ENCODE data around the gene ATP6V1A. TPM values are rescaled to one million over a fixed set of nuclear protein-coding genes. Genes with fewer than 3 reads are reported as not detected.

The ATP6V1A gene
- total and polyA plus RNA-seq, 4 donors: 23.1 to 99.6 (median 50.4) TPM

- ATAC-seq (ENCODE audit: insufficient read depth, low FRiP score) (no peak), DNase-seq (no peak)
- no peak overlapping the region for H3K9ac ChIP-seq (ENCODE audit: insufficient read depth in 1 of 2, low read length in 2 of 2)
- H3K4me3 ChIP-seq: no peak overlapping the region
- no peaks in the 10 kb centered on the region for H3K27me3 ChIP-seq (ENCODE audit: control insufficient read depth in 3 of 3, insufficient read depth in 3 of 3, low read length in 2 of 3)
- no peaks in the 10 kb centered on the region for H3K9me3 ChIP-seq (ENCODE audit: control insufficient read depth in 4 of 4, insufficient read depth in 3 of 4, low read length in 3 of 4)
- 61 to 85% methylated on average over 4 of the region's 4 CpGs for WGBS, 2 donors
- TF ChIP-seq, protein P1, sequence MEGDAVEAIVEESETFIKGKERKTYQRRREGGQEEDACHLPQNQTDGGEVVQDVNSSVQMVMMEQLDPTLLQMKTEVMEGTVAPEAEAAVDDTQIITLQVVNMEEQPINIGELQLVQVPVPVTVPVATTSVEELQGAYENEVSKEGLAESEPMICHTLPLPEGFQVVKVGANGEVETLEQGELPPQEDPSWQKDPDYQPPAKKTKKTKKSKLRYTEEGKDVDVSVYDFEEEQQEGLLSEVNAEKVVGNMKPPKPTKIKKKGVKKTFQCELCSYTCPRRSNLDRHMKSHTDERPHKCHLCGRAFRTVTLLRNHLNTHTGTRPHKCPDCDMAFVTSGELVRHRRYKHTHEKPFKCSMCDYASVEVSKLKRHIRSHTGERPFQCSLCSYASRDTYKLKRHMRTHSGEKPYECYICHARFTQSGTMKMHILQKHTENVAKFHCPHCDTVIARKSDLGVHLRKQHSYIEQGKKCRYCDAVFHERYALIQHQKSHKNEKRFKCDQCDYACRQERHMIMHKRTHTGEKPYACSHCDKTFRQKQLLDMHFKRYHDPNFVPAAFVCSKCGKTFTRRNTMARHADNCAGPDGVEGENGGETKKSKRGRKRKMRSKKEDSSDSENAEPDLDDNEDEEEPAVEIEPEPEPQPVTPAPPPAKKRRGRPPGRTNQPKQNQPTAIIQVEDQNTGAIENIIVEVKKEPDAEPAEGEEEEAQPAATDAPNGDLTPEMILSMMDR (IDR thresholded peaks at IDR 0.05; ENCODE audit: control extremely low read depth, extremely low read depth): no peak
- peaks cover 9 to 28% (median 12%) of the 10 kb centered on the region in 4 donors for H3K36me3 ChIP-seq (ENCODE audit: control insufficient read depth in 4 of 4, insufficient read depth in 4 of 4, low read length in 4 of 4)
- H3K27ac ChIP-seq (ENCODE audit: low read depth in 1 of 2, low read length in 1 of 2): no peak overlapping the region
- H3K4me1 ChIP-seq (ENCODE audit: control insufficient read depth in 5 of 5, insufficient read depth in 5 of 5, low read length in 5 of 5): no peaks in the 10 kb centered on the region
Observed at GRCh38 chr3:113794526-113794925, 47.7 kb downstream of the ATP6V1A start.

- TF ChIP-seq, protein P1 (IDR thresholded peaks at IDR 0.05; ENCODE audit: control extremely low read depth, extremely low read depth): no peak
- DNase-seq (no peak), ATAC-seq (ENCODE audit: insufficient read depth, low FRiP score) (no peak)
- Histone ChIP-seq H3K9me3 (ENCODE audit: control insufficient read depth in 4 of 4, insufficient read depth in 3 of 4, low read length in 3 of 4) (no peaks in the 10 kb centered on the region), H3K27ac (ENCODE audit: low read depth in 1 of 2, low read length in 1 of 2) (no peak overlapping the region), H3K36me3 (ENCODE audit: control insufficient read depth in 4 of 4, insufficient read depth in 4 of 4, low read length in 4 of 4) (peaks cover 10 to 29% (median 14%) of the 10 kb centered on the region in 4 donors), H3K4me1 (ENCODE audit: control insufficient read depth in 5 of 5, insufficient read depth in 5 of 5, low read length in 5 of 5) (no peaks in the 10 kb centered on the region), H3K27me3 (ENCODE audit: control insufficient read depth in 3 of 3, insufficient read depth in 3 of 3, low read length in 2 of 3) (no peaks in the 10 kb centered on the region), H3K9ac (ENCODE audit: insufficient read depth in 1 of 2, low read length in 2 of 2) (no peak overlapping the region), H3K4me3 (no peak overlapping the region)
- WGBS, 2 donors: 89 to 90% methylated on average over 4 of the region's 4 CpGs
Observed at GRCh38 chr3:113795693-113796092, 48.9 kb downstream of the ATP6V1A start.

DNA sequence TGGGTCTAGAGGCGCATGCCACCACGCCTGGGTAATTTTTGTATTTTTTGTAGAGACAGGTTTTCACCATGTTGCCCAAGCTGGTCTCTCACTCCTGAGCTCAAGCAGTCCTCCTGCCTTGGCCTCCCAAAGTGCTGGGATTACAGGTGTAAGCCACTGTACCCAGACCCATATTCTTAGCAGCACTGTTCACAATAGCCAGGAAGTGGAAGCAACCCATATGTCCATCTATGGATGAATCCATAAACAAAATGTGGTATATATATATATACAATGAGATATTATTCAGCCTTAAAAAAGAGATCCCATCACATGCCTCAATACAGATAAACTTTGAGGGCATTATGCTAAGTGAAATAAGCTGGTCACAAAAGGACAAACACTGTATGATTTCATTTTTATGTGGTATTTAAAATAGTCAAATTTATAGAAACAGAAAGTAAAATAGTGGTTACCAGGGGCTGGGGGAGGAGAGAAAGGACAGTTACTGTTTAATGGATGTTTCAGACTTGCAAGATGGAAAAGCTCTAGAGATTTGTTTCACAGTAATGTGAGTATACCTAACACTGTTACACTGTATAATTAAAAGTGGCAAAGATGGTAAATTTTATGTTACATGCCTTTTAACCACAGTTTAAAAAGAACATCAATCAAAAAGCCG lies 56.1 kb downstream of the ATP6V1A start:
- ATAC-seq (ENCODE audit: insufficient read depth, low FRiP score) (no peak), DNase-seq (no peak)
- H3K4me3 ChIP-seq: no peak overlapping the region
- 92 to 98% methylated on average over 3 of the region's 3 CpGs for WGBS, 2 donors
- H3K4me1 ChIP-seq (ENCODE audit: control insufficient read depth in 5 of 5, insufficient read depth in 5 of 5, low read length in 5 of 5): no peaks in the 10 kb centered on the region
- peak overlapping the region in 1 of 2 donors; percentile 13 for H3K9ac ChIP-seq (ENCODE audit: insufficient read depth in 1 of 2, low read length in 2 of 2)
- TF ChIP-seq, protein P1 (IDR thresholded peaks at IDR 0.05; ENCODE audit: control extremely low read depth, extremely low read depth): no peak
- no peaks in the 10 kb centered on the region for H3K27me3 ChIP-seq (ENCODE audit: control insufficient read depth in 3 of 3, insufficient read depth in 3 of 3, low read length in 2 of 3)
- no peaks in the 10 kb centered on the region for H3K9me3 ChIP-seq (ENCODE audit: control insufficient read depth in 4 of 4, insufficient read depth in 3 of 4, low read length in 3 of 4)
- H3K27ac ChIP-seq (ENCODE audit: low read depth in 1 of 2, low read length in 1 of 2): no peak overlapping the region
- H3K36me3 ChIP-seq (ENCODE audit: control insufficient read depth in 4 of 4, insufficient read depth in 4 of 4, low read length in 4 of 4): peaks cover 13 to 30% (median 23%) of the 10 kb centered on the region in 4 donors

DNA sequence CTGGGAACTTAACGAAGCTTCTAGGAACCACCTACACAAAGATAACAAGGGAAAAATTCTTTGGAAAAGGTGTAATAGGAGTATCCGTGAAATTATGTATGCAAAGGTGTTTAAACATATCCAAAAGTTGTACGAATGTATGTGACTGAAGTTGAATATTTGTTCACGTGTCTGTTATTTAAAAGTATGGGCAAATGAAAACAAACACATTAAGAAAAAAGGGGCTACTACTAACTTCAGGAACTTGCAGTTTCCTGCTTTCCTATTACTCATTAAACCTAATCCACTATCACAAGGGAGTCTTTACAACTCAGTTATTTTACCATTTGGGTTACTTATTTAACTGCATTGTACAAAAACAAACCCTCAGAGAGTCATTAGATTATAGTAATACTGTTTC lies 57.8 kb downstream of the ATP6V1A start:
- WGBS, 2 donors: 85 to 95% methylated on average over 4 of the region's 4 CpGs
- ATAC-seq (ENCODE audit: insufficient read depth, low FRiP score) (no peak), DNase-seq (no peak)
- H3K9me3 ChIP-seq (ENCODE audit: control insufficient read depth in 4 of 4, insufficient read depth in 3 of 4, low read length in 3 of 4): no peaks in the 10 kb centered on the region
- H3K36me3 ChIP-seq (ENCODE audit: control insufficient read depth in 4 of 4, insufficient read depth in 4 of 4, low read length in 4 of 4): peaks cover 9 to 29% (median 23%) of the 10 kb centered on the region in 4 donors
- no peaks in the 10 kb centered on the region for H3K4me1 ChIP-seq (ENCODE audit: control insufficient read depth in 5 of 5, insufficient read depth in 5 of 5, low read length in 5 of 5)
- no peak overlapping the region for H3K4me3 ChIP-seq
- no peaks in the 10 kb centered on the region for H3K27me3 ChIP-seq (ENCODE audit: control insufficient read depth in 3 of 3, insufficient read depth in 3 of 3, low read length in 2 of 3)
- no peak overlapping the region for H3K27ac ChIP-seq (ENCODE audit: low read depth in 1 of 2, low read length in 1 of 2)
- TF ChIP-seq, protein P1 (IDR thresholded peaks at IDR 0.05; ENCODE audit: control extremely low read depth, extremely low read depth): no peak
- H3K9ac ChIP-seq (ENCODE audit: insufficient read depth in 1 of 2, low read length in 2 of 2): no peak overlapping the region

Measured in lung (tissue), 12 donors.